K562 treated with DMSO at 1 percent for 24 hours (cell line): ENCODE measurements around the gene ZNF141. TPM values are rescaled to one million over a fixed set of nuclear protein-coding genes. Genes with fewer than 3 reads are reported as not detected.

ENCODE experiments used
- total RNA-seq: library from RNA; unstranded; fragments of 300-600 nt; gene quantifications from 2 replicates; pipeline ENCODE4 v1.2.3, GENCODE V29; 2022; ENCODE audit warnings: low read depth; ENCODE audit not compliant: insufficient read depth

ZNF141 gene
- total RNA-seq: not detected in 2 replicates

DNA sequence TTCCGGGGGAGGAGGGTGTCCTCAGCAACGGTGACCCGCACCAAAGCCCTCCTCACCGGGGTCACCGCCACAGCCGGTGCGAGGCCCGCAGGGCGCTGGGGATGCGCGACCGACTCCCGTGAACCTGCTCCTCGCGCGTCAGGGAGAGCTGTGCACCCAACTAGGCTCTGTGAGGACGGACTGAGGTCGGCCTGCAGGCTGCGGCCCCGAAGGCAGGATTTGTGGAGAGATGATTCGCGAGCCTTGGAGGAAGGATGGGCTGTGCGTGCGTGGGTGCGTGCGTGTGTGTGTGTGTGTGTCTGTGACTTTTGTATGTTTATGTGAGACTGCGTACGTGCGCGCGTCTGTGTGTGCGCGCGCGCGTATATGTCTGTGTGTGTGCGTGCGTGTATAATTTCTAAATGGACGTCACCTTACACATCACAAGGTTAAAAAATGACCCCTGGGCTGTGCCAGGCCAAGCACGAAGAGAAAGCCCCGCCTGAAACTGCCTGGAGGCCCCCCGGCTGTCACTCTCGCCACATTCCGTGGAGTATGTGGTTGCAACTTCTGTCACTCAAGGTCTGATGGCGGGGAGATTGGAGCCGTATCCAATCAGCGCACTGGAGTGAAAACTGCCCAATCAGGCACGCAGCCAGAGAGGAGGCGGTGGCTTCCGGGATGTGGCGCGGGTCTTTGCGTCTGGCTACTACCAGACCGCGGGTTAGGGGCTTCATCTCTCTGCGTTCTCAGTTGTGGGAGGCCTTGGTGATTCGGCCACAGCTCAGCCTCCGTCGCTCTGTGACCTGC, at the start of gene ZNF141:
TSS of gene ZNF141 (plus strand) at position 672 of the 789 bp plus-strand sequence. CDS start 170 bp downstream, outside the sequence.

DNA sequence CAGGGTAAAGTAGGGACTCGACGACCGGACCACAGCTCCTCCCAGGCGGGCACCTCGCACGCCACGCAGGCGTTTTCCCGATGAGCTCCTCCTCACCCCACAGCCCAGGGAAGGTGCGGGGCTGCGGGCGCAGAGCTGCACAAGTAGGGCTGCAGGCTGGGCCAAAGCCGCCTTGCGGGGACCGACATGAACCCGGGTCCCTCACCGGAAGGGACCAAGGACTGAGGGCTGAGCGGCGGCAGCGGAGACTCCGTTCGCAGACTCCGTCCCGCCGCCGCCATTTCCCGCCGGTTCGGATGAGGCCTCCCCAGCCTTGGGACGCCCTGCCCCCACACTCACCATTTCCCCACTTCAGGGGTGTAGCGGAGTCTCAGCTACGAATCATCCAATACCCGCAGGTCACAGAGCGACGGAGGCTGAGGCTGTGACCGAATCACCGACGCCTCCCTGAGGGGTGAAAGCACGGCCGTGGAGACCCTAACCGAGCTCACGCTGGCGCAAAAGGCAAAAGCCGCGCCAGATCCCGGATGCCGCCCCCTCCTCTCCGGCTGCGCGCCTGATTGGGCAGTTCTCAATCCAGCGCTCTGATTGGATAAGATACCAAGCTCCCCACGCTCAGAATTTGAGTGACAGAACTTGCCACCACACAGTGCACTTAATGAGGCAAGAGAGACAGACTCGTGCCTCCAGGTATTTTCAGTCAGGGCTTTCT, 32.5 kb upstream of the ZNF141 start, which contains the start of gene ZNF732:
TSS of gene ZNF732 (minus strand) at position 506 of the 712 bp plus-strand sequence. CDS start at position 342, 164 bp downstream.

Other genes starting within 250 kb of the ZNF141 start
- gene ZNF718, start 213.3 kb upstream of the ZNF141 start, total RNA-seq: 3.7 TPM in 2 replicates
- gene ZNF732, start 32.3 kb upstream of the ZNF141 start, total RNA-seq: not detected in 2 replicates
- gene ZNF721, start 161.3 kb downstream of the ZNF141 start, total RNA-seq: 10.8 and 13.1 TPM in 2 replicates
- 22.6 and 28.7 TPM in 2 replicates for gene PIGG, start 161.4 kb downstream of the ZNF141 start, total RNA-seq
- not detected in 2 replicates for gene TMEM271, start 238.5 kb downstream of the ZNF141 start, total RNA-seq